Measurements from ENCODE around the gene LILRB5.
"Not testable (repeated sequence)": the region's sequence is repeated elsewhere in the genome, so short reads cannot be mapped to it uniquely, and the experiment has no call there.

LILRB5 gene

GRCh38 chr19:54273821-54274220 is 16.7 kb upstream of the LILRB5 start:
- Mint-ChIP-seq H3K9me3 (peaks cover 3% of the 10 kb centered on the region), H3K4me3 (no peak overlapping the region), H3K36me3 (ENCODE audit: low read depth) (no peaks in the 10 kb centered on the region), H3K27ac (no peak overlapping the region), H3K4me1 (no peaks in the 10 kb centered on the region), H3K27me3 (ENCODE audit: low read depth) (peaks cover 18% of the 10 kb centered on the region)
- no peak for TF ChIP-seq CTCF (IDR thresholded peaks at IDR 0.05; ENCODE audit: unreplicated experiment in 3 of 3)

- H3K27me3 Mint-ChIP-seq (ENCODE audit: low read depth) = peaks cover 25% of the 10 kb centered on the region
- not testable (repeated sequence) for H3K4me1 Mint-ChIP-seq; H3K4me3 Mint-ChIP-seq; H3K27ac Mint-ChIP-seq; H3K36me3 Mint-ChIP-seq (ENCODE audit: low read depth); H3K9me3 Mint-ChIP-seq
Measured at GRCh38 chr19:54272181-54272580, 15.1 kb upstream of the LILRB5 start.

- not testable (repeated sequence) for H3K4me1 Mint-ChIP-seq; H3K4me3 Mint-ChIP-seq; H3K9me3 Mint-ChIP-seq; H3K27ac Mint-ChIP-seq; H3K36me3 Mint-ChIP-seq (ENCODE audit: low read depth)
- peaks cover 25% of the 10 kb centered on the region for H3K27me3 Mint-ChIP-seq (ENCODE audit: low read depth)
Measured at GRCh38 chr19:54271587-54271986, 14.5 kb upstream of the LILRB5 start.

- Mint-ChIP-seq H3K4me1 (no peaks in the 10 kb centered on the region), H3K9me3 (peaks cover 3% of the 10 kb centered on the region), H3K4me3 (no peak overlapping the region), H3K27ac (no peak overlapping the region), H3K27me3 (ENCODE audit: low read depth) (peaks cover 25% of the 10 kb centered on the region), H3K36me3 (ENCODE audit: low read depth) (no peaks in the 10 kb centered on the region)
- no peak for TF ChIP-seq CTCF (IDR thresholded peaks at IDR 0.05; ENCODE audit: unreplicated experiment in 3 of 3)
Measured at GRCh38 chr19:54271106-54271505, 14.0 kb upstream of the LILRB5 start.

GRCh38 chr19:54268936-54269335 is 11.9 kb upstream of the LILRB5 start:
- TF ChIP-seq CTCF (IDR thresholded peaks at IDR 0.05; ENCODE audit: unreplicated experiment in 3 of 3) = no peak
- no peaks in the 10 kb centered on the region for H3K36me3 Mint-ChIP-seq (ENCODE audit: low read depth)
- no peak overlapping the region for H3K27ac Mint-ChIP-seq
- H3K4me3 Mint-ChIP-seq = no peak overlapping the region
- H3K9me3 Mint-ChIP-seq = peaks cover 3% of the 10 kb centered on the region
- H3K4me1 Mint-ChIP-seq = no peaks in the 10 kb centered on the region
- peaks cover 18% of the 10 kb centered on the region for H3K27me3 Mint-ChIP-seq (ENCODE audit: low read depth)

- H3K36me3 Mint-ChIP-seq (ENCODE audit: low read depth) = no peaks in the 10 kb centered on the region
- TF ChIP-seq CTCF (IDR thresholded peaks at IDR 0.05; ENCODE audit: unreplicated experiment in 3 of 3) = peak; percentile 70 to 75 (median 71)
- no peaks in the 10 kb centered on the region for H3K4me1 Mint-ChIP-seq
- H3K4me3 Mint-ChIP-seq = no peak overlapping the region
- H3K9me3 Mint-ChIP-seq = peaks cover 3% of the 10 kb centered on the region
- peaks cover 7% of the 10 kb centered on the region for H3K27me3 Mint-ChIP-seq (ENCODE audit: low read depth)
- H3K27ac Mint-ChIP-seq = no peak overlapping the region
Measured at GRCh38 chr19:54266133-54266532, 9.1 kb upstream of the LILRB5 start.

- Mint-ChIP-seq H3K4me3 (no peak overlapping the region), H3K36me3 (ENCODE audit: low read depth) (no peaks in the 10 kb centered on the region), H3K9me3 (no peaks in the 10 kb centered on the region), H3K27ac (no peak overlapping the region), H3K4me1 (no peaks in the 10 kb centered on the region), H3K27me3 (ENCODE audit: low read depth) (peaks cover under 1% of the 10 kb centered on the region)
- no peak for TF ChIP-seq CTCF (IDR thresholded peaks at IDR 0.05; ENCODE audit: unreplicated experiment in 3 of 3)
Measured at GRCh38 chr19:54262470-54262869, 5.4 kb upstream of the LILRB5 start.
